Heart right ventricle (tissue), 16 donors: ENCODE results near the gene KRTAP2-4. TPM values are rescaled to one million over a fixed set of nuclear protein-coding genes. Genes with fewer than 3 reads are reported as not detected.
"Not testable (repeated sequence)": the region's sequence is repeated elsewhere in the genome, so short reads cannot be mapped to it uniquely, and the experiment has no call there.

Experiments
- ATAC-seq, 8 donors: fragments of 200-7000 bp; cut with Tn5 transposase; one replicate each; pipeline ENCODE4 v1.9.1; 2020; ENCODE audit warnings: mild to moderate bottlenecking in 8 of 8, moderate library complexity in 8 of 8, moderate number of reproducible peaks in 1 of 8
- DNase-seq, 2 donors: peaks; one replicate each; pipeline ENCODE4 v3.0.0-alpha.2; 2020
- H3K27ac ChIP-seq, 10 donors: fragments of 200-600 bp; sonication (generic) in 2 of 10; one replicate each; pipeline versions ENCODE4 v1.5.0 to v1.8.0; 2020 to 2022; ENCODE audit warnings: mild to moderate bottlenecking in 3 of 10
- H3K27me3 ChIP-seq, 7 donors: fragments of 200-600 bp; one replicate each; pipeline ENCODE4 v1.8.0; 2021 to 2022; ENCODE audit warnings: mild to moderate bottlenecking in 2 of 7
- H3K36me3 ChIP-seq, 9 donors: fragments of 200-600 bp; sonication (generic) in 1 of 9; one replicate each; pipeline versions ENCODE4 v1.5.0 to v1.8.0; 2020 to 2022; ENCODE audit warnings: mild to moderate bottlenecking in 2 of 9
- H3K4me1 ChIP-seq, 9 donors: fragments of 200-600 bp; sonication (generic) in 1 of 9; one replicate each; pipeline versions ENCODE4 v1.5.0 to v1.8.0; 2020 to 2022; ENCODE audit warnings: mild to moderate bottlenecking in 4 of 9
- H3K4me3 ChIP-seq, 10 donors: fragments of 200-600 bp; sonication (generic) in 2 of 10; one replicate each; pipeline versions ENCODE4 v1.5.0 to v1.8.0; 2020 to 2022; ENCODE audit warnings: mild to moderate bottlenecking in 7 of 10, moderate library complexity in 2 of 10
- H3K9me3 ChIP-seq, 11 donors: fragments of 200-600 bp in 10 of 11; sonication (generic) in 2 of 11; one replicate each; pipeline versions ENCODE4 v1.5.0 to v1.8.0; 2013 to 2022; ENCODE audit warnings: mild to moderate bottlenecking in 2 of 11, control low read depth in 1 of 11, moderate library complexity in 1 of 11
- CTCF ChIP-seq, 9 donors: fragments of 200-600 bp; sonication (generic) in 2 of 9; IDR thresholded peaks; one replicate each; pipeline versions ENCODE4 v1.5.0 to v1.8.0; 2021 to 2022; ENCODE audit warnings: antibody characterized with exemption in 9 of 9, mild to moderate bottlenecking in 5 of 9, moderate library complexity in 1 of 9
- WGBS, 2 donors: extraction: QIAGEN DNeasy Blood & Tissue Kit; methylation state at CpG; one replicate each; pipeline ENCODE4 v1.1.7; 2013; ENCODE audit warnings: inconsistent platforms in 1 of 2; 5-methylcytosine and 5-hydroxymethylcytosine counted together
- intact Hi-C, 10 donors: fragments of 100-400 bp; cut with DNase I; formaldehyde crosslinking; loops; one replicate each; pipeline versions ENCODE4 v1.11.1 to v1.14.2; 2022
- polyA plus RNA-seq, 2 donors: library from polyadenylated mRNA; stranded (reverse); fragments of 200-250 nt; gene quantifications; one replicate each; pipeline ENCODE4 v1.2.3, GENCODE V29; 2013
- total RNA-seq, 10 donors: library from RNA; stranded (reverse); fragmentation: NEBNext Ultra II Directional in 3 of 10; extraction: Animal tissue kit (Norgen Biotek cat#: 25700) in 3 of 10; gene quantifications; one replicate each; pipeline versions ENCODE4 v1.2.1 to v1.2.4, GENCODE V29; 2021 to 2023
- donor health status: Arrhythmogenic right ventricular cardiomyopathy.
- donor health status: ischemic (EF 13 %, LVEDD 7.1; RV severe dilation, severe dysfunction).
- donor health status: healthy with polysubstance abuse.
- donor health status: DM: no; HTN: yes; CAD: no.
- donor health status: DM: no; HTN: no; CAD: no.
- donor health status: ischemic (EF 25% LVEDD 6.9; RV normal size, moderate dysfunction).
- donor health status: ischemic (EF 25% LVEDD 5.7; RV mildly dilated, moderate dysfunction).
- donor health status: healthy.
- donor health status: DM: yes; HTN: yes; CAD: no.
- donor health status: Ischemic cardiomyopathy.
- donor health status: ischemic (EF 35%, LVEDD 5.7; RV mildly dilated, moderate dysfunction).
- donor health status: nonischemic (EF 11% LVEDD 7.7; RV severe dilation, severe dysfunction).
- donor health status: DM: yes; HTN: yes; CAD: no.
- donor health status: PGD.
- donor health status: ischemic (EF 29% LVEDD 5.4; RV normal size, mild dysfunction).
- donor health status: nonischemic (EF 23%, LVEDD 6.1; RV moderate dilation, normal function).

KRTAP2-4 gene
- total and polyA plus RNA-seq, 12 donors = not detected

- DNase-seq (no peak), ATAC-seq (no peak)
- Histone ChIP-seq H3K4me1 (no peaks in the 10 kb centered on the region), H3K4me3 (no peak overlapping the region), H3K9me3 (peaks cover 0 to 17% (median 0%) of the 10 kb centered on the region in 11 donors), H3K27me3 (peaks cover 0 to 70% (median 50%) of the 10 kb centered on the region in 7 donors), H3K27ac (no peak overlapping the region), H3K36me3 (no peaks in the 10 kb centered on the region)
- WGBS, 2 donors = 87 to 100% methylated on average over 1 of the region's 1 CpG
- intact Hi-C loops = no loop called here
- TF ChIP-seq CTCF (IDR thresholded peaks at IDR 0.05) = no peak
These were observed 8.1 kb downstream of the KRTAP2-4 start for GRCh38 chr17:41057547-41057946.

GRCh38 chr17:41055130-41055529, 10.5 kb downstream of the KRTAP2-4 start, which contains the start of gene KRTAP2-2:
Gene KRTAP2-2, minus strand, starts transcription at chr17:41055230. Its CDS starts 19 bp downstream, at chr17:41055211.
- H3K27ac ChIP-seq, H3K36me3 ChIP-seq, H3K4me3 ChIP-seq, intact Hi-C loops, ATAC-seq, DNase-seq, H3K4me1 ChIP-seq: not testable (repeated sequence)
- 30 to 56% methylated on average over 1 of the region's 6 CpGs for WGBS, 2 donors
- Histone ChIP-seq H3K27me3 (peaks cover 0 to 56% (median 38%) of the 10 kb centered on the region in 7 donors), H3K9me3 (peaks cover 0 to 17% (median 0%) of the 10 kb centered on the region in 11 donors)

GRCh38 chr17:41054556-41054955, 11.1 kb downstream of the KRTAP2-4 start:
- H3K4me1 ChIP-seq, H3K36me3 ChIP-seq, H3K4me3 ChIP-seq, intact Hi-C loops, DNase-seq, ATAC-seq, H3K27ac ChIP-seq: not testable (repeated sequence)
- peaks cover 0 to 17% (median 0%) of the 10 kb centered on the region in 11 donors for H3K9me3 ChIP-seq
- 53 to 70% methylated on average over 7 of the region's 9 CpGs for WGBS, 2 donors
- peaks cover 0 to 55% (median 36%) of the 10 kb centered on the region in 7 donors for H3K27me3 ChIP-seq

GRCh38 chr17:41054025-41054424, 11.7 kb downstream of the KRTAP2-4 start:
- Histone ChIP-seq H3K4me1 (no peaks in the 10 kb centered on the region), H3K4me3 (no peak overlapping the region), H3K27ac (no peak overlapping the region), H3K9me3 (peaks cover 0 to 17% (median 0%) of the 10 kb centered on the region in 11 donors), H3K27me3 (peaks cover 0 to 55% (median 35%) of the 10 kb centered on the region in 7 donors), H3K36me3 (no peaks in the 10 kb centered on the region)
- intact Hi-C loops = no loop called here
- WGBS, 2 donors = 86 to 88% methylated on average over 4 of the region's 4 CpGs
- ATAC-seq (no peak), DNase-seq (no peak)
- no peak for TF ChIP-seq CTCF (IDR thresholded peaks at IDR 0.05)

- H3K9me3 ChIP-seq = peaks cover 0 to 13% (median 0%) of the 10 kb centered on the region in 11 donors
- DNase-seq = no peak
- intact Hi-C loops = no loop called here
- H3K4me1 ChIP-seq = no peaks in the 10 kb centered on the region
- H3K27ac ChIP-seq = no peak overlapping the region
- peaks cover 0 to 55% (median 33%) of the 10 kb centered on the region in 7 donors for H3K27me3 ChIP-seq
- no peak for ATAC-seq
- no peak overlapping the region for H3K4me3 ChIP-seq
- TF ChIP-seq CTCF (IDR thresholded peaks at IDR 0.05) = no peak
- no peaks in the 10 kb centered on the region for H3K36me3 ChIP-seq
These were observed 13.1 kb downstream of the KRTAP2-4 start for GRCh38 chr17:41052566-41052965.
